Glutamatergic neuron (in vitro differentiated cells): Measurements from ENCODE around the gene MAP1LC3C. TPM values are rescaled to one million over a fixed set of nuclear protein-coding genes. Genes with fewer than 3 reads are reported as not detected.
"Not testable (repeated sequence)": the region's sequence is repeated elsewhere in the genome, so short reads cannot be mapped to it uniquely, and the experiment has no call there.

Source experiments
- DNase-seq: peaks from one replicate; pipeline ENCODE4 v3.0.0; 2022
- H3K27ac Mint-ChIP-seq: one replicate; pipeline ENCODE4 v1.8.0; 2020; ENCODE audit warnings: mild to moderate bottlenecking, mixed read lengths, inconsistent platforms; ENCODE audit not compliant: unreplicated experiment
- H3K27me3 Mint-ChIP-seq: one replicate; pipeline ENCODE4 v1.8.0; 2020; ENCODE audit warnings: mild to moderate bottlenecking, moderate library complexity, mixed read lengths, inconsistent platforms; ENCODE audit not compliant: unreplicated experiment
- H3K36me3 Mint-ChIP-seq: one replicate; pipeline ENCODE4 v1.8.0; 2020; ENCODE audit warnings: mild to moderate bottlenecking, mixed read lengths, inconsistent platforms; ENCODE audit not compliant: unreplicated experiment
- H3K4me1 Mint-ChIP-seq: one replicate; pipeline ENCODE4 v1.8.0; 2020; ENCODE audit warnings: mild to moderate bottlenecking, low read depth, mixed read lengths, inconsistent platforms; ENCODE audit not compliant: unreplicated experiment
- H3K4me3 Mint-ChIP-seq: one replicate; pipeline ENCODE4 v1.8.0; 2020; ENCODE audit warnings: mild to moderate bottlenecking, mixed read lengths, inconsistent platforms; ENCODE audit not compliant: unreplicated experiment
- H3K9me3 Mint-ChIP-seq: one replicate; pipeline ENCODE4 v1.8.0; 2020; ENCODE audit warnings: mild to moderate bottlenecking, moderate library complexity, mixed read lengths, inconsistent platforms; ENCODE audit not compliant: unreplicated experiment
- CTCF ChIP-seq: fragments of 200-600 bp; sonication (generic); IDR thresholded peaks from one replicate; pipeline ENCODE4 v1.5.0; 2021; ENCODE audit not compliant: partially characterized antibody, unreplicated experiment
- total RNA-seq: library from RNA; stranded (reverse); fragmentation: NEBNext Ultra II Directional; extraction: Animal tissue kit (Norgen Biotek cat#: 25700); gene quantifications from one replicate; pipeline ENCODE4 v1.2.1, GENCODE V29; 2021; ENCODE audit not compliant: unreplicated experiment

The MAP1LC3C gene
- total RNA-seq, 1 donor from 2014 or later: 0.49 TPM

- no peak overlapping the region for H3K4me3 Mint-ChIP-seq
- peaks cover 7% of the 10 kb centered on the region for H3K9me3 Mint-ChIP-seq
- DNase-seq: no peak
- H3K4me1 Mint-ChIP-seq: peaks cover 13% of the 10 kb centered on the region
- no peaks in the 10 kb centered on the region for H3K36me3 Mint-ChIP-seq
- no peak for TF ChIP-seq CTCF
- no peak overlapping the region for H3K27ac Mint-ChIP-seq
- H3K27me3 Mint-ChIP-seq: peaks cover 3% of the 10 kb centered on the region
These were observed 1.4 kb downstream of the MAP1LC3C start for GRCh38 chr1:241997401-241997998.

GRCh38 chr1:241994171-241994570 lies 4.7 kb downstream of the MAP1LC3C start:
- no peak for TF ChIP-seq CTCF
- Mint-ChIP-seq H3K4me1 (peaks cover 16% of the 10 kb centered on the region), H3K27ac (no peak overlapping the region), H3K27me3 (peaks cover 3% of the 10 kb centered on the region), H3K36me3 (no peaks in the 10 kb centered on the region), H3K4me3 (no peak overlapping the region), H3K9me3 (peaks cover 7% of the 10 kb centered on the region)
- no peak for DNase-seq

GRCh38 chr1:241992734-241993133 lies 6.2 kb downstream of the MAP1LC3C start:
- H3K9me3 Mint-ChIP-seq: peaks cover 7% of the 10 kb centered on the region
- no peak overlapping the region for H3K4me3 Mint-ChIP-seq
- no peaks in the 10 kb centered on the region for H3K36me3 Mint-ChIP-seq
- peaks cover 5% of the 10 kb centered on the region for H3K27me3 Mint-ChIP-seq
- H3K4me1 Mint-ChIP-seq: peaks cover 12% of the 10 kb centered on the region
- no peak for DNase-seq
- H3K27ac Mint-ChIP-seq: no peak overlapping the region
- TF ChIP-seq CTCF: no peak

GRCh38 chr1:241990040-241990439 lies 8.9 kb downstream of the MAP1LC3C start:
- Mint-ChIP-seq H3K4me1 (peaks cover 5% of the 10 kb centered on the region), H3K36me3 (no peaks in the 10 kb centered on the region), H3K4me3 (no peak overlapping the region), H3K9me3 (peaks cover 4% of the 10 kb centered on the region), H3K27ac (no peak overlapping the region), H3K27me3 (peaks cover 2% of the 10 kb centered on the region)
- TF ChIP-seq CTCF: no peak
- peak; percentile 38 for DNase-seq

- H3K9me3 Mint-ChIP-seq, DNase-seq, H3K4me3 Mint-ChIP-seq, H3K27ac Mint-ChIP-seq, H3K4me1 Mint-ChIP-seq, H3K27me3 Mint-ChIP-seq, H3K36me3 Mint-ChIP-seq: not testable (repeated sequence)
These were observed 10.4 kb downstream of the MAP1LC3C start for GRCh38 chr1:241988389-241988930.
